Upper lobe of right lung (tissue), 1 donor: ENCODE data around the gene ARCN1. TPM values are rescaled to one million over a fixed set of nuclear protein-coding genes. Genes with fewer than 3 reads are reported as not detected.

Source experiments
- ATAC-seq: fragments of 200-7000 bp; cut with Tn5 transposase; one replicate; pipeline ENCODE4 v1.9.1; 2020; ENCODE audit warnings: mild to moderate bottlenecking, moderate library complexity
- DNase-seq: peaks from one replicate; pipeline ENCODE4 v3.0.0-alpha.2; 2020
- H3K27ac ChIP-seq: fragments of 200-600 bp; one replicate; pipeline ENCODE4 v1.8.0; 2022
- H3K27me3 ChIP-seq: fragments of 200-600 bp; one replicate; pipeline ENCODE4 v1.8.0; 2022; ENCODE audit warnings: mild to moderate bottlenecking
- H3K36me3 ChIP-seq: fragments of 200-600 bp; one replicate; pipeline ENCODE4 v1.8.0; 2022
- H3K4me1 ChIP-seq: fragments of 200-600 bp; one replicate; pipeline ENCODE4 v1.8.0; 2022
- H3K4me3 ChIP-seq: fragments of 200-600 bp; one replicate; pipeline ENCODE4 v1.8.0; 2022; ENCODE audit warnings: mild to moderate bottlenecking
- H3K9me3 ChIP-seq: fragments of 200-600 bp; one replicate; pipeline ENCODE4 v1.8.0; 2022
- CTCF ChIP-seq: fragments of 200-600 bp; IDR thresholded peaks from one replicate; pipeline ENCODE4 v1.8.0; 2022; ENCODE audit warnings: antibody characterized with exemption
- intact Hi-C: fragments of 100-400 bp; cut with DNase I; formaldehyde crosslinking; loops from one replicate; pipeline ENCODE4 v1.11.0; 2022
- total RNA-seq: library from RNA; stranded (reverse); fragmentation: NEBNext Ultra II Directional; extraction: Animal tissue kit (Norgen Biotek cat#: 25700); gene quantifications from one replicate; pipeline ENCODE4 v1.2.1, GENCODE V29; 2021
- donor health status: DM: no; HTN: yes; CAD: no; lungs with severe emphysema.

The ARCN1 gene
- total RNA-seq, 1 donor from 2014 or later: 120 TPM

- Histone ChIP-seq H3K9me3 (no peaks in the 10 kb centered on the region), H3K36me3 (peaks cover 18% of the 10 kb centered on the region), H3K27ac (peak overlapping the region; percentile 74), H3K27me3 (no peaks in the 10 kb centered on the region), H3K4me3 (peak overlapping the region; percentile 25), H3K4me1 (peaks cover 25% of the 10 kb centered on the region)
- ATAC-seq (no peak), DNase-seq (no peak)
- TF ChIP-seq CTCF: no peak
- intact Hi-C loops: no loop called here
Observed at GRCh38 chr11:118612378-118612777, 40.2 kb downstream of the ARCN1 start.

GRCh38 chr11:118614511-118614910 lies 42.3 kb downstream of the ARCN1 start:
- DNase-seq (peak; percentile 53), ATAC-seq (no peak)
- Histone ChIP-seq H3K4me3 (no peak overlapping the region), H3K9me3 (no peaks in the 10 kb centered on the region), H3K27ac (no peak overlapping the region), H3K36me3 (peaks cover 18% of the 10 kb centered on the region), H3K27me3 (no peaks in the 10 kb centered on the region), H3K4me1 (peaks cover 44% of the 10 kb centered on the region)
- no peak for TF ChIP-seq CTCF
- intact Hi-C loops: no loop called here

GRCh38 chr11:118615282-118615975 lies 43.2 kb downstream of the ARCN1 start:
- peak; percentile 1 for ATAC-seq
- Histone ChIP-seq H3K9me3 (no peaks in the 10 kb centered on the region), H3K27me3 (no peaks in the 10 kb centered on the region), H3K4me1 (peaks cover 49% of the 10 kb centered on the region), H3K36me3 (peaks cover 18% of the 10 kb centered on the region), H3K4me3 (no peak overlapping the region), H3K27ac (no peak overlapping the region)
- peak; percentile 43 for DNase-seq
- intact Hi-C loops: no loop called here
- TF ChIP-seq CTCF: no peak

- Histone ChIP-seq H3K36me3 (peaks cover 18% of the 10 kb centered on the region), H3K27me3 (no peaks in the 10 kb centered on the region), H3K27ac (no peak overlapping the region), H3K9me3 (no peaks in the 10 kb centered on the region), H3K4me1 (peaks cover 48% of the 10 kb centered on the region), H3K4me3 (no peak overlapping the region)
- intact Hi-C loops: no loop called here
- ATAC-seq: no peak
- no peak for TF ChIP-seq CTCF
- peak; percentile 40 for DNase-seq
Observed at GRCh38 chr11:118615976-118616371, 43.8 kb downstream of the ARCN1 start.

GRCh38 chr11:118618115-118618990 lies 46.1 kb downstream of the ARCN1 start:
- intact Hi-C loops: no loop called here

More at GRCh38 chr11:118618115-118618990, 46.1 kb downstream of the ARCN1 start:
- Histone ChIP-seq H3K36me3 (peaks cover 18% of the 10 kb centered on the region), H3K4me3 (no peak overlapping the region), H3K27ac (peak overlapping the region; percentile 67), H3K27me3 (no peaks in the 10 kb centered on the region), H3K4me1 (peaks cover 61% of the 10 kb centered on the region), H3K9me3 (no peaks in the 10 kb centered on the region)
- DNase-seq (peak; percentile 69), ATAC-seq (peak; percentile 25)
- TF ChIP-seq CTCF: no peak
